GM19043 (cell line): ENCODE results near the gene MAPK8IP1.
A peak's percentile ranks its signal among the peaks of the same experiment; 100 is the strongest.
"Not testable (repeated sequence)": the region's sequence is repeated elsewhere in the genome, so short reads cannot be mapped to it uniquely, and the experiment has no call there.

Experiments used
- ATAC-seq: cut with Tn5 transposase; IDR thresholded peaks from one replicate; pipeline ENCODE4 v1.9.1; 2021; ENCODE audit warnings: low read depth; ENCODE audit not compliant: unreplicated experiment

The MAPK8IP1 gene

DNA sequence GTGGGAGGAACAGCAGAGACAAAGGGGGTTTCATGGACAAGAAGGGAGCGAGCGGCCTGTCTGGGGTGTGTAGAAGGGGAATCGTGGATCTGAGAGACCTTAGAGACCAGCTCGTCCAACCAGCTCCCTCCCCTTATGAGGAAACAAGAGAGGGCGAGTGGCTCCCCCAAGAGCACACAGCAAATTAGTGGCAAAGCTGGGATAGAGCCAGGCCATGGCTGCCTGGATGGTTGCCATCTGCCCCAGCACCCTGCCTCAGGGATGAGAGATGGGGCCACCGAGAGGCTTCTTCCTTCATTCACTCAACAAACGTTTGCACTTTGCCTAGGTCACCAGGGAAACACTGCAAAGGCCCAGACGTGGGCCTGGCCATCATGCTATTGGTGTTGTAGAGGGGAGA is 4.1 kb downstream of the MAPK8IP1 start:
- ATAC-seq, result no peak

DNA sequence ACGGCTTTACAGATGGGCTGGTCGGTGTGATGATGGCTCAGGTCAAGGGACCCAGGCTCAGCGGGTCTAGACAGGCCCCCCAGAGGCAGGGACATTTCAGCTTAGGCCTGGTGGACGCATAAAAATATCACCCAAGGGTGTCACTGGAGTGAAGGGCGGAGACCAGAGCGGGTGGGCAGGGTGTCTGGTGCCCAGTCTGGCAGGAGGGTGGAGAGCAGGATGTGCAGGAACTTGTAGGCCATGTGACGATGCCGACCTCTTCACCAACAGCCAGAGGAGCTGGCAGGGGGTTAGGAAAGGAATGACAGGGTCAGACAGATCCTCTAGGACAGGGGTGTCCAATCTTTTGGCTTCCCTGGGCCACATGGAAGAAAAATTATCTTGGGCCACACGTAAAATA is 4.5 kb downstream of the MAPK8IP1 start:
- no peak for ATAC-seq

DNA sequence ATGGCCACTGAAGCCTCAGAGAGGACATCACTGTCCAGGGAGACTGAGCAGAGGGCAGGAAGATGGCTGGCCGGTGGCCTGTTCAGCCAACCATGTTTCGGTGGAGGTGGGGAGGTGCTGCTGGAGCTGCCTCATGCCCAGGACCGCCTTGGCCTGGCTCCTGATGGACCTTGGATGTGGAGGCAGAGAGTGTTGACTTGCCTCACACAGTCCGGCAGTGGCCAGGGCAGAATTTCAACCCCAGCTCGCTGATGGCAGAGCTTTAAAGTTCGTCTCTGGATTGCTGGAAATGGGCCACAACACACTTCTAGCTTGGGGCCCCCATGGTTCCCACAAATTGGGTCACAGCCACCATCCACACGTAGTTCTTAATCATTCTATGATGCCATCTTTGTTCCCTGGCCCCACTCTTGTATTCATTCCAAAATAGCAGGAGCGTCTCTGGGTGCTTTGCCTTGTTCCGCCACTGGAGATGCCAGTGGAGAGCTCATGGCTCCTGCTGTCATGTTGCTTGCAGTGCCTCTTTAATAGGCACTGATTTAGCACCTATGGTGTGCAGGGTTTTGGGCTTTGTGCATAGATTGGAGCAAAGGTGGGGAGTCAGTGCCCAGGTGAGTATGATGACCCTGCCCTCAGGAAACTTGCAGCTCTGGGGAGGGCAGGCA is 5.6 kb downstream of the MAPK8IP1 start:
- no peak for ATAC-seq

DNA sequence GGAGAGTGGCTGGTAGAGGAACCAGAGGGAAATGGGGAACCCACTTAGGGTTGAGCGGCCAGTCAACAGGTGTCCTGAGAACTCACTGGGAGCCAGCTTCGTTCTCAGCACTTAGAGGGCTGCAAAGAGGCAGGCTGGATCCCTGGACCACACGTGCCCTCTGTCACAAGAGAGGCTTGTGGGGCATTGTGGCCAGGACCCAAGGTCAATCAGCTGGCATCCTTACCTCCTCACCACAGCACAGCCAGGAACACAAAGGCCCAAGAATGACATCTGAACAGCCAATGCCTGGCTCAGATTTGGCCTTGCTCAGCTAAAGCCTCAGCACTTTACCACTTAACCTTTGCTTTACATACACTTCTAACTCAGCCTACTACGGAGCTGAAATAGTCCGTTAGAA is 7.4 kb downstream of the MAPK8IP1 start:
- ATAC-seq, result no peak

DNA sequence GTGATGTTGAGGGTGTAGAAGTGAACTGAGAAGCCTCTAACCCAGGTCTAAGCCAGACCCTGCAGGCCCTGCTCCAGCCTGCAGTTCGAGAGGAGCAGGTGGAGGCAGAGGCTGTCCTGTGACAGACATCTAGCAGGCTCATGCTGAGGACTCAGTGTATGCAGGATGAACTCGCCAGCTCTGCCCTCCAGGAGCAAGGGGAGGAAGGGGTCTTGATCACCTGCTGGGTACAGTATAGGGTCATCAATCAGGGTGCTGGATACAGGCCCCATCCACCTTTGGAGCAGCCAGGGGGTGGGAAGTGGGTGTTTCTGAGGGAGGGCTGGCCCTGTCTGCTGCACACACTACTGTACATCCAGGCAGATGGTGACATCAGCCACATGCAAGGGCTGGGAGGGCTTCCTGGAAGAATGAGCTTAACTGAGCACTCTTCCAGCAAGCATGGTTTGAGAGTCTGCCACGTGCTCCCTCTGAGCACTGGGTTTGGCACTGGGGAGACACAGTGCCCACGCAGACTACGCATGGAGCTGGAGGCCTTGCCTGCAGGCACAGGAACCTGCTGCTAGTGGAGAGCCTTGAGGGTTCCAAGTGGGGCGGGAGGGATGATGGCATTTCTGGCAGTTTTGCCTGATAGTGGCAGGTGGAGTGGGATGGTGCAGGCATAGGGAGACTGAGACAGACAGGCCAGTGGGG is 9.2 kb downstream of the MAPK8IP1 start:
- no peak for ATAC-seq

DNA sequence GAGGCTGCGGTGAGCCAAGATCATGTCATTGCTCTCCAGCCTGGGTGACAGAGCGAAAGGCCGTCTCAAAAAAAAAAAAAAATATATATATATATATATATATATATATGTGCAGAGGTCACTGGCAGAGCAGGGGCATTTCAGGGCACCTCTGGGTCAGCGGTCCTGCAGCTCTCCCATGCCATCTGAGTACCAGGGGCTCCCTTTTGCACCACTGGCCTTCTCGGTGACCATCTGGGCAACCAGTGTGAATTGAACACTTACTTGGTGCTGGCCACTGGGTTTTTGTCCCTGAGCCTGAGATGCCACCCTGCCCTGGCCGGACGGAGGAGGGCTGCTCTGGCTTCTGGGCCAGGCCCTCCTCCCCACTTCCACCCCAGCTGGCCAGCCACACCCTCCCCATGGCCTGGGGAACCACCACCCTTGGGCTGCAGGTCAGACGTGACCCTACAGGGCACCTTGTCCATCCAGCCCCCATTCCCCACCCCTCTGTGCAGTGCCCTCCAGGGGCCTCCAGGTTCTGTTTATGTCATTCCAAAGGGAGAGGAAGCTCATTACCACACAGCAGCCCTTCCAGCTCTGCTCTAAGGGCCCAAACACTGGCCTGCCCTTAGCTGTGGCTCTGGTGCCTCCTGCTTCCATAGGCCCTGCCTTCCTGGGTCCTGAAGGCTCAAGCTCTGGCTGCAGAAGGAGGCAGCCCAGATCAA is 10.3 kb downstream of the MAPK8IP1 start:
- no peak for ATAC-seq

DNA sequence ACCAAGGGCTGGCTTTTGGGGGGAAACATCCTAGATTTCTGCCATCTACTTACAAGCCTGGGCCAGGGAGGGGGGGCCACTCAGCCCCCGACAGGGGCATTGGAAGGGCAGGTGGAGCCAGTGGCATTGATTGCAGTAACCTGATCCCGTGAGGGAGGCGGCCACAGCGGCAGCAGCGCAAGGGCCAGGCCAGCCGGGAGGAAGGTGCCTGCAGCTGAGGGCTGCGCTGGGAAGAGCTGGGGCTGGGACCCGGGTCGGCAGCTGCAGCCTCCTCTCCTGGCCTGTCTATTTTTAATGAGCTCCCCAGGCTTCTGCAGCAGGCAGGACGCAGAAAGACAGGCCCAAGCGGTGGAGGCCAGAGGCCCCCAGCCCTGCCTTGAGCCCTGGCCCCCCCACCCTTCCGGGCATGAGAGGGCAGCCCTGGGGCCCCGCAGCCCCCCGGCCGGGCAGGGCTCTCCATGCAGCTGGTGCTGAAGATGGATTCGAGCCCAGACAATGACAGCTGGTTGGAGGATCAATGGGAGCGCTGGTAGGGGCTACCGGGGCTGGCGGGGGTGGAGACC is 11.1 kb downstream of the MAPK8IP1 start:
- ATAC-seq, result no peak

DNA sequence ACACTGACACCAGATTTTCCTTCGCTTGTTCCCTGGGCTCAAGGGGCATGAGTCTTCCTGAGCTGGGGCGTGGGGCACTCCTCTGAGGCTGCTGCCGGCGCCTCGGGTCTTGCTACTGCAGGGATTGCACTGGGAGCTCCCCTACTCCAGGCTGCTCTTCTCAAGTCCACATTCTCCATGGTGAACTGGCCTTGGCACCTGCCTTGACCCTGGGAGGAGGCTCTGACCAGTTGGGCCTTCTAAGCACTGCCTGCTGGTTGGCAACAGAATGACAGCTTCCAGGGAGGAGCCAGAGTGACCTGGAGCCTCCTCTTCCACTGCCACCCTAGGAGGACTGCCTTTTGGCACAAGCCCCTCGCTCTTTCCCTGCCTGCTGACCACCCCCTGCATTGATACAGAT is 12.1 kb downstream of the MAPK8IP1 start:
- no peak for ATAC-seq

DNA sequence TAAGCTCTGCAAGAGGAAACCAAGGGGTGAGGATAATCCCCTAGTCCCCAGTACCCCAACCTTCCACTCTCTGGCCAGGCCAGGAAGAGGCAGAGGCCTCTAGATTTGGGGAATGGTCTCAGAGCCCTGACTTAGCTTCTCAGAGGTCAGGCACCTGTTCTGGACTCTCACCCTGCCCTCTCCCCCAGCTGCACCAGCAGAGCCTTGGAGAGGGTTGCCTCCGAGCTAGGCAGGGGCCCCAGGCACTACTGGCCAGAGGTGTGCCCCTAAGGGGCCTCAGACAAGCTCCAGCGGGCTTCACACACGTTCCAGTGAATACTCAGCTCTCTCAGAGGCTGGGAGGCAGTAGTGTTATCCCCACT is 13.6 kb downstream of the MAPK8IP1 start:
- ATAC-seq, result no peak

DNA sequence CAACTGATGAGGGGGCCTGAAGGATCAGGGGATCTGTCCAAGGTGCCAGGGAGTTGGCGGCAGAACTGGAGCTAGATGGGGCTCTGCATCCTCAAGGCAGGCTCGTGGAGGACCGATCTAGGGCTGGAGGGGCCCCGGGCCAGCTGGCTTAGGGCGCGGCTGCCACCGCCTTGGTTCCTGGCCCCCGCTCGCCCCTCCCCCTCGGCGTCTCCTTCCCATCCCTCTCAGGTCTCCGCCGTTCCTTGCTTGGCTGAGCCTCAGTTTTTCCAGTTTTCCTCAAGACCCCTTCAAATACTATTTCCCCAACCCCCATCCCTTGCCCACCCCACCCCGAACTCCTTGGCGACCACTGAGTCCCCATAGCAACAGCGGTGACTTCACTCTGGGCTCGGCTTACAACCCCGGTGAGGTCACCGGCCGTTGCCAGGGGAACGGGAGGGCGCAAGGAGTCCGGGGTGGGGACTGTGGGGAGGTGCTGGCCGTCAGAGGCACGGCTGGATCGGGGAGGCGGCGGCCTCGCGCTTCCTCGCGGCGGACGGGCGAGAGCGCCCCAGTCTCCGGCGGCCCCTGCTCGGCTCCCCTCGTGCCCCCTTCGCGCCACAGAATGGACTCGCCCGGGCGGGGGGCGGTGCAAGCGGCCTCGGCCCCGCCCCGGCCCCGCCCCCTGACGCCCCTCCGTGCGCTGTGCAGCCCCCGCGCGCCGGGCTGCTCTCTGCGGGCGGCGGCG is 14.2 kb downstream of the MAPK8IP1 start:
- peak; percentile 59 for ATAC-seq

DNA sequence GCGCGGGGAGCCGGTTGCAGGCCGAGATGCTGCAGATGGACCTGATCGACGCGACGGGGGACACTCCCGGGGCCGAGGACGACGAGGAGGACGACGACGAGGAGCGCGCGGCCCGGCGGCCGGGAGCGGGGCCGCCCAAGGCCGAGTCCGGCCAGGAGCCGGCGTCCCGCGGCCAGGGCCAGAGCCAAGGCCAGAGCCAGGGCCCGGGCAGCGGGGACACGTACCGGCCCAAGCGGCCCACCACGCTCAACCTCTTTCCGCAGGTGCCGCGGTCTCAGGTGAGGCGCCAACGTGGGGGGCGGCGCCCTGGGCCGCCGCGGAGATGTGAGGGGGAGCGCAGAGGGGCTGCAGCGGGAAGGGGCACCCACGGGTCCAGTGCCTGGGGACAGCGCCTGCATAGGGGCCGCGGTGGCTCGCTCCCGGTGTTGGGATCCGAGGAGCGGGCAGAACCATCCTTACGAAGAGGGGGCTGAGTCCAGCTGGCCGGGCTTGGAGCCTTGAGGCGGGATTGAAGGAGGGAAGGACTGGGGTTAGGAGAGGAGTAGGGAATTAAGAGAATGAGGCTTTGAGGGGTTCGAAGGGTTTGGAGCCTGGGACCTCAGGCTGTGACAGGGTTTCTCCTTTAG is 14.8 kb downstream of the MAPK8IP1 start:
- not testable (repeated sequence) for ATAC-seq

DNA sequence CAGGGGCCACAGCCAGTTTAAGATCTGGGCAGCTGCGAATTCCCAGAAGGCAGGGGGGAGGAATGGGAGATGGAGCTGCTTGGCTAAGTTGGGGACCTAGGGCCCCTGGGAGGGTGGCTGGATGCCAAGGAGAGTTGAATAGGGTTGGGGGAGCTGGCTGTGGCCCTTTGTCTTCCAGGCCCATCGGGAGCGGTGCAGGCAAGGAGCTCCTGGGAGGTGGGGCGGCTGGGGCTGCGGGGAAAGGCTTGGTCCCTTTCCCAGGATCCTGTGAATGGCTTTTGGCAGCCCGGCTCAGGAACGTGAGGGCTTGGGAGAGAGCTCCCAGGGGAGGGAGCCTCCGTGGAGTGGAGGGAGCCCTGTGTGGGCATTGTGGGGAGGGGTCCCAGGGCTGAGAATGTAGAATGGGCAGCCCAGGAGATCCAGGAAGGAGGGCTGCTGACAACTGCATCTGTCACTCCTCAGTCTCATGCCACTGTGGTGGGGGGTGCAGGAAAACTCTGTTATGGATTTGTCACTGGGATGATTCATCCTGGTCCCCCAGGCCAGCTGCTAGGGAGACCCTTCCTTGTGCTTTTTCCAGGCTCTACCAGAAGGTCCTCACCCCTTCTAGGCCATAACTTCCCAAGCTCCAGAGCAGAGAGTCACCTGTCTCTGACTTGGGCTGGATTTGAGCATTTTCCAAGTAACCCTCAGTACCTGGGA is 15.6 kb downstream of the MAPK8IP1 start:
- no peak for ATAC-seq

DNA sequence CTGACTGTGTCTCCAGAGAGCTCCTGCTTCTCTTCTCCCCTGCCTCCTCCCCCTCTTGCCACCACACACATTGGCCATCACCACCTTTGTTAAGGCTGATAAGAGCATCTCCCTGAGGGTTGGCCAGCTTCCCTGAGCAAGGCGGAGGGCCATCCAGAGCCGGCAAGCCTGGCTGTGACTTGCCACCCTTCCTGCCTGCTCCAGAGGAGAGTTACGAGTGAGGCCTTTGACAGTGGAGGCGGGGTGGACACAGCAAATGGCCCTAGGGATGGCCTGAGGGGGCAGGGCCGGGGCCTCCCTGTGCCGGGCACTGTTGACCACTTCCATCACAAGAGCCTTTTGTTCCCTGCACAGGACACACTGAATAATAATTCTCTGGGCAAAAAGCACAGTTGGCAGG is 16.2 kb downstream of the MAPK8IP1 start:
- no peak for ATAC-seq

DNA sequence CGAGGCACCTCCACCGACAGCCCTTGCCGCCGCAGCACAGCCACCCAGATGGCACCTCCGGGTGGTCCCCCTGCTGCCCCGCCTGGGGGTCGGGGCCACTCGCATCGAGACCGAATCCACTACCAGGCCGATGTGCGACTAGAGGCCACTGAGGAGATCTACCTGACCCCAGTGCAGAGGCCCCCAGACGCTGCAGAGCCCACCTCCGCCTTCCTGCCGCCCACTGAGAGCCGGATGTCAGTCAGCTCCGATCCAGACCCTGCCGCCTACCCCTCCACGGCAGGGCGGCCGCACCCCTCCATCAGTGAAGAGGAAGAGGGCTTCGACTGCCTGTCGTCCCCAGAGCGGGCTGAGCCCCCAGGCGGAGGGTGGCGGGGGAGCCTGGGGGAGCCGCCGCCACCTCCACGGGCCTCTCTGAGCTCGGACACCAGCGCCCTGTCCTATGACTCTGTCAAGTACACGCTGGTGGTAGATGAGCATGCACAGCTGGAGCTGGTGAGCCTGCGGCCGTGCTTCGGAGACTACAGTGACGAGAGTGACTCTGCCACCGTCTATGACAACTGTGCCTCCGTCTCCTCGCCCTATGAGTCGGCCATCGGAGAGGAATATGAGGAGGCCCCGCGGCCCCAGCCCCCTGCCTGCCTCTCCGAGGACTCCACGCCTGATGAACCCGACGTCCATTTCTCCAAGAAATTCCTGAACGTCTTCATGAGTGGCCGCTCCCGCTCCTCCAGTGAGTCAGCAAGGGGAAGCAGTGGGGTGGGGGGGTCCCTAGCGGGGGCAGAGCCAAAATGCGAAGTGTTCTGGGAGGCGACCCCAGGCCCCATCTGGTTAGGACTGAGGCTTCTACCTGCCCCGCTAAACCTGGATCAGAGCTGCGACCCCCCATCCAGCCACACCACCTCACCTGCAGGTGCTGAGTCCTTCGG is 17.3 kb downstream of the MAPK8IP1 start:
- ATAC-seq, result no peak

DNA sequence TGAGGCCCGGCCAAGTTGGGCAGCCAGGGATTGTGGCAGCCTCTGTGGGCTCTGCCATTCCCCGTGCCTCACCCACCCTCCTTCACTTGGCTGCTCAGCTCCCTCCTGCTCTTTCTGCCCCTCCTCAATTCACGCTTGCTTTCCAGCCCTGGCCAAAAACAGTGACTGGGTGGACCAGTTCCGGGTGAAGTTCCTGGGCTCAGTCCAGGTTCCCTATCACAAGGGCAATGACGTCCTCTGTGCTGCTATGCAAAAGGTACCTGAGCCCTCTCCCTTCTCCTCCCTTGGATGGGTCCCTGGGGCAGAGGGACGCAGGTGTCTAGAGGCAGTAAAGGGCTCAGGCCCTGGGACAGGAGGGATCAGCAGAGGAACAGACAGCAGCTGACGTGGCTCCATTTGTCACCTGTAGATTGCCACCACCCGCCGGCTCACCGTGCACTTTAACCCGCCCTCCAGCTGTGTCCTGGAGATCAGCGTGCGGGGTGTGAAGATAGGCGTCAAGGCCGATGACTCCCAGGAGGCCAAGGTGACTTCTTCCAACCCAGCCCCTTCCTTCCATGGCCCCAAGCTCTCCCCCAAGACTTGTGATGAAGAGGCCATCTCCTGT is 19.0 kb downstream of the MAPK8IP1 start:
- no peak for ATAC-seq

DNA sequence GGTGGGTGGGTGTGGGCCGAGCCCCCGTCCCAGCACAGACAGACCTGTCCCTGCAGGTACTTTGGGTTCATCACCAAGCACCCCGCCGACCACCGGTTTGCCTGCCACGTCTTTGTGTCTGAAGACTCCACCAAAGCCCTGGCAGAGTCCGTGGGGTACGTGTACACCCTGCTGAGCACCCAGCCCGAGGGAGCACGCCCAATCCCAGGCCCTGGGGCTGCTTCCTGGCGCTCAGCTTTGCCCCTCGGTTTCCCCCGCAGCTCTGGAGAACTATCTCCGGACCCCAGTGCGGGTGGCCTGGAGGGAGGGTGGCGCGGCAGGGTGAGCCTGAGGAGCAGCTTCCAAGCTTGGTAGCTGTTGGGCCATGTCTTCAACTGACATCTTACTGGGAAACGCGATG is 19.6 kb downstream of the MAPK8IP1 start:
- ATAC-seq, result no peak

DNA sequence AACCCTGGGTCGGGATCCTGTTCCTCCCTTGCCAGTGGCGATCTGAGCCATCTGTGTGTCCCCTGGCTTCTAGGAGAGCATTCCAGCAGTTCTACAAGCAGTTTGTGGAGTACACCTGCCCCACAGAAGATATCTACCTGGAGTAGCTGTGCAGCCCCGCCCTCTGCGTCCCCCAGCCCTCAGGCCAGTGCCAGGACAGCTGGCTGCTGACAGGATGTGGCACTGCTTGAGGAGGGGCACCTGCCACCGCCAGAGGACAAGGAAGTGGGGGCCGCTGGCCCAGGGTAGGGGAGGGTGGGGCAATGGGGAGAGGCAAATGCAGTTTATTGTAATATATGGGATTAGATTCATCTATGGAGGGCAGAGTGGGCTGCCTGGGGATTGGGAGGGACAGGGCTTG is 20.1 kb downstream of the MAPK8IP1 start:
- not testable (repeated sequence) for ATAC-seq

DNA sequence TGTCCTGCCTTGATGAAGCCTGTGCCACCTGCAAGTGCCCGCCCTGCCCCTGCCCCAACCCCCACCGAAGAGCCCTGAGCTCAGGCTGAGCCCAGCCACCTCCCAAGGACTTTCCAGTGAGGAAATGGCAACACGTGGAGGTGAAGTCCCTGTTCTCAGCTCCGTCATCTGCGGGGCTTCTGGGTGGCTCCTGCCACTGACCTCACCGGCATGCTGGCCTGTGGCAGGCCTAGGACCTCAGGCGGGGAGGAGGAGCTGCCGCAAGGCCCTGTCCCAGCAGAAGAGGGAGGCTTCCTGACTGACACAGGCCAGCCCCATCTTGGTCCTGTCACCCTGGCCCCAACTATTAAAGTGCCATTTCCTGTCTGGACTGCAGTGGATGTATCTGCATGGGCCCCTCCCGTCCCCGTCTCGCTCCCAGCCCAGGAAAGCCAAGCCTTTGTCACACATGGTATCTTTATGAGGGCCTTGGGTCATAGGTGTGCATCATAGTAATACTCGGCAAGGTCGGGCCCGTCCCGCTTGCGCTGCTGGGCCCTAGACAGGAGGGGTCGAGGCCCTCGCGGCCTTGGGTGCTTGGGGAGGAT is 20.7 kb downstream of the MAPK8IP1 start:
- no peak for ATAC-seq
